ENCODE data around the gene EPB41. TPM values are rescaled to one million over a fixed set of nuclear protein-coding genes. Genes with fewer than 3 reads are reported as not detected.

Gene EPB41
- total RNA-seq, 1 experiment from 2014 or later: 41.7 TPM

DNA sequence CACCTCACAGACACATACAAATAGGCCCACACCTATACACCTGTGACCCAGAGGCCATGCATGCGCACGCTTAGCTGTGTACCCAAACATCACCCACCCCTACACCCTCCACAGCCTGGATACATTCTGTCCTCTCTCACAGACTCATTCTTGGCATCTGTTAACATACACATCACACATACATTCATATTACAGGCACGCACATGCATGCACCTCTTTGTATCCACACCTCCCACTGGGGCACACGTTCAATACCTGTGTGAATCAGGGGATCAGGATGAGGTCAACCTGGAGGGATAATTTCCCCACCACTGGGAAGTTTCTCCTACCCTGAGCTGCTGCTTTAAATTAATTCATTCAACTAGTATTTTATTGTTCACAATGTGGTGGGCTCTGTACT, 35.6 kb upstream of the EPB41 start:
- POLR2A ChIA-PET: no interaction called here
- intact Hi-C loops (cut with micrococcal nuclease): loop anchor here (5.0 to 10.0 kb wide), 2 partner anchors 361 to 514 kb away; partner anchors contain the start of gene PHACTR4
- TF ChIP-seq YY1 (IDR thresholded peaks at IDR 0.05; ENCODE audit: extremely low read depth, insufficient replicate concordance, low read depth, low read length) (no peak), EZH2phosphoT487 (IDR thresholded peaks at IDR 0.05; ENCODE audit: borderline replicate concordance) (no peak), SRF (IDR thresholded peaks at IDR 0.05; ENCODE audit: low read depth) (no peak), ELF1 (IDR thresholded peaks at IDR 0.05; ENCODE audit: borderline replicate concordance, low read depth) (no peak), POLR2A (IDR thresholded peaks at IDR 0.05; ENCODE audit: borderline replicate concordance, extremely low read depth, insufficient read depth, insufficient read length) (no peak), POLR2AphosphoS5 (IDR thresholded peaks at IDR 0.05; ENCODE audit: low read depth, low read length) (no peak), RAD21 (IDR thresholded peaks at IDR 0.05; ENCODE audit: low read depth) (no peak), CBX3 (IDR thresholded peaks at IDR 0.05; ENCODE audit: low read depth) (no peak), EZH2 (IDR thresholded peaks at IDR 0.05) (no peak), ZBTB33 (IDR thresholded peaks at IDR 0.05; ENCODE audit: extremely low read depth, insufficient replicate concordance, low read length) (no peak), ZNF274 (IDR thresholded peaks at IDR 0.05; ENCODE audit: low read depth, low read length) (no peak), TCF7L2 (IDR thresholded peaks at IDR 0.05; ENCODE audit: borderline replicate concordance, extremely low read depth, insufficient read depth, insufficient read length) (no peak), SIN3A (IDR thresholded peaks at IDR 0.05; ENCODE audit: low read depth) (no peak), ZFX (IDR thresholded peaks at IDR 0.05) (no peak)
- TF ChIP-seq, protein P1, sequence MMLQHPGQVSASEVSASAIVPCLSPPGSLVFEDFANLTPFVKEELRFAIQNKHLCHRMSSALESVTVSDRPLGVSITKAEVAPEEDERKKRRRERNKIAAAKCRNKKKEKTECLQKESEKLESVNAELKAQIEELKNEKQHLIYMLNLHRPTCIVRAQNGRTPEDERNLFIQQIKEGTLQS (IDR thresholded peaks at IDR 0.05): no peak
- TF ChIP-seq, protein P2, sequence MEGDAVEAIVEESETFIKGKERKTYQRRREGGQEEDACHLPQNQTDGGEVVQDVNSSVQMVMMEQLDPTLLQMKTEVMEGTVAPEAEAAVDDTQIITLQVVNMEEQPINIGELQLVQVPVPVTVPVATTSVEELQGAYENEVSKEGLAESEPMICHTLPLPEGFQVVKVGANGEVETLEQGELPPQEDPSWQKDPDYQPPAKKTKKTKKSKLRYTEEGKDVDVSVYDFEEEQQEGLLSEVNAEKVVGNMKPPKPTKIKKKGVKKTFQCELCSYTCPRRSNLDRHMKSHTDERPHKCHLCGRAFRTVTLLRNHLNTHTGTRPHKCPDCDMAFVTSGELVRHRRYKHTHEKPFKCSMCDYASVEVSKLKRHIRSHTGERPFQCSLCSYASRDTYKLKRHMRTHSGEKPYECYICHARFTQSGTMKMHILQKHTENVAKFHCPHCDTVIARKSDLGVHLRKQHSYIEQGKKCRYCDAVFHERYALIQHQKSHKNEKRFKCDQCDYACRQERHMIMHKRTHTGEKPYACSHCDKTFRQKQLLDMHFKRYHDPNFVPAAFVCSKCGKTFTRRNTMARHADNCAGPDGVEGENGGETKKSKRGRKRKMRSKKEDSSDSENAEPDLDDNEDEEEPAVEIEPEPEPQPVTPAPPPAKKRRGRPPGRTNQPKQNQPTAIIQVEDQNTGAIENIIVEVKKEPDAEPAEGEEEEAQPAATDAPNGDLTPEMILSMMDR (IDR thresholded peaks at IDR 0.05 in 2 of 3, conservative IDR thresholded peaks at IDR 0.05 in 1 of 3; ENCODE audit: borderline replicate concordance in 1 of 3, insufficient read depth in 1 of 3, low read depth in 2 of 3, low read length in 2 of 3): no peak

More for the DNA sequence above, 35.6 kb upstream of the EPB41 start:
- no peak overlapping the region for H3K9ac ChIP-seq (ENCODE audit: low read length)
- ChIA-PET RAD21 (ENCODE audit: low non-redundant PET in 1 of 2, low total read pairs in 2 of 2, uncharacterized antibody in 2 of 2, unreplicated experiment in 2 of 2) (interaction anchor here in 1 of 2 experiments (0.6 kb wide), 1 partner anchor 33 kb away, joined by 5 read pairs; no protein-coding TSS in a partner anchor), CTCF (interaction anchor here (0.9 to 3.9 kb wide), 2 partner anchors 10 to 95 kb away, joined by 3 to 86 read pairs; no protein-coding TSS in a partner anchor)
- DNase-seq (ENCODE audit: low read depth, low spot score): no peak
- peaks cover 6 to 25% of the 10 kb centered on the region in 2 experiments for H3K4me1 ChIP-seq (ENCODE audit: control insufficient read depth in 1 of 2, insufficient read depth in 2 of 2, low read length in 2 of 2)
- no peaks in the 10 kb centered on the region for H3K27me3 ChIP-seq (ENCODE audit: insufficient read depth, low read length)
- H3K9me2 ChIP-seq (ENCODE audit: insufficient read depth): no peaks in the 10 kb centered on the region
- no peaks in the 10 kb centered on the region for H4K20me1 ChIP-seq (ENCODE audit: insufficient read depth)
- no TSS peak for BruUV-seq (replicated peaks)
- no peaks in the 10 kb centered on the region for H3K36me3 ChIP-seq (ENCODE audit: control insufficient read depth in 1 of 2, insufficient read depth in 2 of 2, low read length in 2 of 2)
- no peaks in the 10 kb centered on the region for H3K79me2 ChIP-seq (ENCODE audit: insufficient read depth, low read length)
- H3K9me3 ChIP-seq (ENCODE audit: control insufficient read depth in 1 of 2, insufficient read depth in 1 of 2, low read depth in 1 of 2, low read length in 2 of 2): no peaks in the 10 kb centered on the region
- no peak overlapping the region for H3K27ac ChIP-seq (ENCODE audit: low read depth, low read length)
- ATAC-seq: no peak
- no peak overlapping the region for H3K4me3 ChIP-seq (replicated peaks in 1 of 2; ENCODE audit: low read depth in 1 of 2, low read length in 2 of 2)
- H3K4me2 ChIP-seq (ENCODE audit: low read length): no peak overlapping the region
- H2AFZ ChIP-seq (ENCODE audit: low read depth, low read length, poor library complexity, severe bottlenecking): no peak overlapping the region
